HG02759 (cell line): ENCODE measurements around the gene CLDN18.

Experiments
- ATAC-seq: cut with Tn5 transposase; IDR thresholded peaks from one replicate; pipeline ENCODE4 v1.9.1; 2021; ENCODE audit warnings: mild to moderate bottlenecking, moderate library complexity; ENCODE audit not compliant: unreplicated experiment

The CLDN18 gene

GRCh38 chr3:138009476-138010272 is at the start of gene CLDN18:
Gene CLDN18 (plus strand): TSS chr3:138010165. CDS start chr3:138010226, 61 bp downstream.
- ATAC-seq: no peak

DNA sequence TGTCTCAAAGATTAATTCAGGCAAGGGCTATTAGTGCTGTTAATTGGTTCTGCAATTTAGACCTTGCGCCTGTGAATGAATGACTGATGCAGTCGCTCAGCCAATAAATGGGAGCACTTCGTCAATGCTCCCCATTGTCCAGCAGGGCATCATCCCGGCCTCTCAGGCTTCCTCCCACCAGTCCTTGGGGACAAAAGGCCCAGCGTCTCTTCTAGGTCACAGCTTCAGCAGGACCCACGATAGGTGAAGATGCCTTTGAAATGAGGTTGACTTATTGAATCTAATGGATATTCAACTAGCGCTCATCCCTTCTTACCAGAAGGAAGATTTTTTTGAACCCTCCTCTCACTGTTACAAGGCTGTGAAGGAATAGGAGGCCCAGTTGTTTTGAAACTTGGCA is 47.7 kb upstream of the CLDN18 start:
- no peak for ATAC-seq

- ATAC-seq: no peak
Observed at GRCh38 chr3:137963463-137963862, 46.5 kb upstream of the CLDN18 start.

DNA sequence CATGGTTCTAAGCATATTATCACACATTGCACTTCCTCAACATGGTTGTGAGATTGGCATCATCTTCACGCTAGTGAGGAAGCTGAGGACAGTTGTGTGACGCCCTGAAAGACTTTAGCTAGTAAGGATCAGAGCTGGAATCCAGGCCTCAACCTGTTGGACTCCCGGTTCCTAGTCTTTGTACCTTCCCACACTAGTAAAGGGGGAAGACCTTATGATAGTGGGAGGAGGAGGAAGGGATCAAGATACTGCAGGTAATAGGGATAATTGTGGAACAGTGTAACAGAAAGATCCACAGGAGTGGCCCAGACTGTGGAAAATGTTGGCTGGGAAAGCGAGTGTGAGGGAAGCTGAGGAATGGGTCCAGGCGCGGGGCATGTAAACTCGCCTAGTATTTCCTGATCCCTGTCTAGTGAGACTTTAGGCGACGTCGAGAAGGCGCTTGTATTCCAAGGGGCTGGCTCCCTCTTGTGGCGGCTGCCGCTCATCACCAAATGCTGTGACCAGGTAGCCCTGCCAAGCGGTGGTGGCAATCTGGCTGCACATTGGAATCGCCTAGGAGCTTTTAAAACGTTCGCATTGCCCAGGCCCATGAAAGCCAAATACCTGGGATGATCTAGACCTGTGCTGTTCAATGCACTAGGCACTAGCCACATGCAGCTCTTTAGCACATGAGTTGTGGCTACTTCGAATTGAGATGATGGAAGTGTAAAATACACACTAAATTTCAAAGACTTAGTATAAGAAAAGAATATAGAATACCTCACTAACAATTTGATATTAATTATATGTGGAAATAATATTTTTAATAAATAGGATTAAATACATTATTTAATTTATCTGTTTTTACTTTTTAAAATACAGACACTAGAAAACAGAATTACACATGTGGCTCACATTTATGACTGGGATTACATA is 38.8 kb upstream of the CLDN18 start:
- ATAC-seq: peak; percentile 94

DNA sequence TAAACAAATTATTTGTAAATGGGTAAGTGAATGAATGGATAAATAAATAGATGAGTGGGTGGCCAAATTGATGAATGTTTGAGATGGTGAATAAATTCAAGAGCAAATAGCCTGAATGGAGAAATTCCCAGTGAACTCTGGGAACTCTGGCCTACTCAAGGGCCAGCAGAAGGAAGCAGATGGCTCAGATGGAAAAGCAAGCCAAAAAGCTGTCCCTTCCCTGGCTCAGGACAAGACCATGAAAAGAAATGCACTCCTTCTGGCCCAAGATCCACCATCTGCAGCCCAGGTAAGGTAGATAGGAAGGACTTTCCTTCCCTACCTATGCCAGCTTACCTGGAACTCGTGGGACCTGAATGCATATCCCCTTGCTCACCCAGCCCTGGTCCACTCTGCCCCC is 37.6 kb upstream of the CLDN18 start:
- ATAC-seq: no peak

DNA sequence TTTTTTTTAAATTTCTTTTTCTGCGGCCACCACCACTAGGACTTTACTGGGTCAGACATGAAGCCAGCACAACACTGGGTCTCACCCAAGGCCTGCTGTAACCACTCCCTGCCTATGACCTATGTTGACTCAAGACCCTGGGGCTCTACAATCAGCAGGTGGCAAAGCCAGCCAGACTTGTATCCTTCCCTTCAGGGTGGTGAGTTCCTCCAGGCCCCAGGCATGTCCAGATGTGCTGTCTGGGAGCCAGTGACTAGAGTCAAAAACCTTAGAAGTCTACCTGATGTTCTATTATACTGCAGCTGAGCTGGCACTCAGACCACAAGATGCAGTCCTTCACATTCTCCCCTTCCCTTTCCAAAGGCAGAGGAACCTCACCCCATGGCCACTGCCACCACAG is 31.6 kb upstream of the CLDN18 start:
- ATAC-seq: no peak

DNA sequence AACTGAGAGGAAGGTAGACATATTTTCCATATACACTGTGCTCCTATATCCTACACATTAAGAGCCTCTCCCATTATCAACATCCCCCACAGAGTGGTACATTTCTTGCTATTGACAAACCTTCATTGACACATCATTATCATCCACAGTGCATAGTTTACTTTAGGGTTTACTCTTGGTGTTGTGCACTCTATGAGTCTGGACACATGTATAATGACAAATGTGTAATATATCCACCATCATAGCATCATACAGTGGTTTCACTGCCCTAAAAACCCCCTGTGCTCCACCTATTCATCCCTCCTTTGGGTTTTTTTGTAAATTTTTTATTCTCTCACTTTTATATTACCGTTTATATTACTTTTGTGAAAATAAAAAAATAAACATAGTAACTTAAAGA is 22.2 kb upstream of the CLDN18 start:
- ATAC-seq: peak; percentile 21

GRCh38 chr3:137988152-137988551 is 21.8 kb upstream of the CLDN18 start:
- ATAC-seq: peak; percentile 73

DNA sequence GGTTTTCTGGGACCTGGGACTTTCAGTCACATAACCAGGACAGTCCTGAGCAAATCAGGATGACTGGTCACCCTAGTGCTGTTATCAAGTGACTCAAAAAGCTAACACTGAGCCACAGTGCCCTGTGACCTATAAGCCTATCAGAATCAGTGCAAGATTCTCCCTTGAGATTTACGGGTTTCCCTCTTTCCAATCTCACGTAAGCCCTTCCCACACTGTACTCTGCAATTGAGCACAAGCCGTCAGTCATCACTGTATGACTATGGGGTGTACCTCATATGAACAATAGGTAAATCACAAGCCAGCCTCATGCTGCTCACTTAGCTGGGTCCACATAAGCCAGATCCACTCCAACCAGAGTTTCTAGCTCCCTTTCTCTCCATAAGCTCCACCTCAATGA is 21.0 kb upstream of the CLDN18 start:
- peak; percentile 80 for ATAC-seq

GRCh38 chr3:137990427-137990826 is 19.5 kb upstream of the CLDN18 start:
- ATAC-seq: no peak

- ATAC-seq: no peak
Observed at GRCh38 chr3:137992592-137992991, 17.4 kb upstream of the CLDN18 start.

- ATAC-seq: no peak
Observed at GRCh38 chr3:137998121-137999042, 11.6 kb upstream of the CLDN18 start.

- no peak for ATAC-seq
Observed at GRCh38 chr3:138003069-138003468, 6.9 kb upstream of the CLDN18 start.

- ATAC-seq: no peak
Observed at GRCh38 chr3:138005627-138006026, 4.3 kb upstream of the CLDN18 start.

- no peak for ATAC-seq
Observed at GRCh38 chr3:138007898-138008297, 2.1 kb upstream of the CLDN18 start.

- no peak for ATAC-seq
Observed at GRCh38 chr3:138010273-138010590, 267 bp downstream of the CLDN18 start.

DNA sequence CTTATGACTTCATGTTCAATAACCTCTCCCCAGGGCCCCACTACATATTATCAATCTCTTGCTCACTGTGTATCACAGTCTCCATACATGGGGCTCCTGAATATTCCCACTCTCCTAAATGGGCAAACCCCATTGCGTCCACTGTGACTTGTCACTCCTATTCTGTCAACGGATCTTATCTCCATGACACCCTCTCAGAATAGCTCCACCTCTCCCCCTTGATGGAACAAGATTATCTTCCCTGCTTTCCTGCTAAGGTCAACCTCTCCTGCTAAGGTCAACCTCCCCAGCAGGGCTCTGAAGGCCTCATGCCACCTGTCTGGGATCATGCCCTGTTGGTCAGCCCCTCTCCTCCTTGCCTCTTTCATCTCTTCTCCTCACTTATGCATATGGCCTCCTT is 1.8 kb downstream of the CLDN18 start:
- no peak for ATAC-seq

DNA sequence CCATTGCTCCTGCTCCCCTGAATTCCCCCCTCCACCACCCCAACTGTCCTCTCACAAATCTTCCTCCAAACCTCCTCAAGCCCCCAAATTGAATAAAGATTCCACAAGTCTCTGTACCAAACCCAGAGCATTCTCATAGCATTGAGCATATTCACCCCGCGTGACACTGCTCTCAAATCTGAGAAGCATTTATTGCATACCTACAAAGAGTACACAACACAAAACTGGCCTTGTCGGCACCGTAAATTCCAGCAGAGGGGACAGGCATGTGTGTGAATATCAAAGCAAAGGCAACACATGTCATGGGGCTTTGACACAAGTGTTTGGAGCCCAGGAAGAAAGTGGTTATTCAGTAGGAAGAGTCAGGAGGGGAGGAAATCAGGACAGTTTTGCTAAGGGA is 2.6 kb downstream of the CLDN18 start:
- ATAC-seq: no peak

- ATAC-seq: no peak
Observed at GRCh38 chr3:138016065-138016464, 6.1 kb downstream of the CLDN18 start.

- no peak for ATAC-seq
Observed at GRCh38 chr3:138019281-138020069, 9.5 kb downstream of the CLDN18 start.
